Activated naive CD8-positive, alpha-beta T cell treated with anti-CD3 and anti-CD28 coated beads, Interleukin-2, amount 10 ng/mL, durations not matched to agents 7 days and 5 days (primary cell): Measurements from ENCODE around the gene CACNA1A. TPM values are rescaled to one million over a fixed set of nuclear protein-coding genes. Genes with fewer than 3 reads are reported as not detected.

Experiments used
- ATAC-seq: fragments of 150-1000 bp; cut with Tn5 transposase; one replicate; pipeline ENCODE4 v1.10.0; 2021; ENCODE audit warnings: low read depth, moderate library complexity
- POLR2A ChIA-PET: fragments of 350-600 bp; sonication (Branson Sonifier 250); formaldehyde crosslinking; loops from one replicate; lab custom pipeline; 2021; ENCODE audit warnings: antibody characterized with exemption; lab: Charles Lee
- DNase-seq: peaks from one replicate; pipeline ENCODE4 v3.0.0; 2021
- H3K27ac Mint-ChIP-seq: one replicate; pipeline ENCODE4 v1.8.0; 2022; ENCODE audit warnings: mild to moderate bottlenecking, mixed read lengths
- H3K27me3 Mint-ChIP-seq: one replicate; pipeline ENCODE4 v1.8.0; 2022; ENCODE audit warnings: mild to moderate bottlenecking, moderate library complexity, mixed read lengths
- H3K36me3 Mint-ChIP-seq: one replicate; pipeline ENCODE4 v1.8.0; 2021; ENCODE audit warnings: mild to moderate bottlenecking, mixed read lengths
- H3K4me1 Mint-ChIP-seq: one replicate; pipeline ENCODE4 v1.8.0; 2021; ENCODE audit warnings: mixed read lengths
- H3K4me3 Mint-ChIP-seq: one replicate; pipeline ENCODE4 v1.8.0; 2022; ENCODE audit warnings: mild to moderate bottlenecking, moderate library complexity, mixed read lengths
- H3K9me3 Mint-ChIP-seq: one replicate; pipeline ENCODE4 v1.8.0; 2021; ENCODE audit warnings: mixed read lengths
- total RNA-seq, 2 experiments: library from RNA; stranded (reverse); gene quantifications; one replicate each; pipeline ENCODE4 v1.2.3, GENCODE V29; 2021

The CACNA1A gene
- total RNA-seq, 2 experiments from 2014 or later: 0.91 to 0.94 TPM

- Mint-ChIP-seq H3K27me3 (peaks cover 29% of the 10 kb centered on the region), H3K36me3 (no peaks in the 10 kb centered on the region), H3K9me3 (peaks cover 2% of the 10 kb centered on the region), H3K4me1 (no peaks in the 10 kb centered on the region), H3K4me3 (no peak overlapping the region), H3K27ac (no peak overlapping the region)
- no peak for ATAC-seq
- no peak for DNase-seq
- POLR2A ChIA-PET: no interaction called here
Observed at GRCh38 chr19:13511947-13512346, 5.7 kb upstream of the CACNA1A start.

GRCh38 chr19:13507053-13507611 lies 853 bp upstream of the CACNA1A start:
- Mint-ChIP-seq H3K27me3 (peaks cover 56% of the 10 kb centered on the region), H3K9me3 (peaks cover 2% of the 10 kb centered on the region), H3K4me3 (peak overlapping the region; percentile 32), H3K36me3 (no peaks in the 10 kb centered on the region), H3K4me1 (no peaks in the 10 kb centered on the region), H3K27ac (no peak overlapping the region)
- ATAC-seq (no peak), DNase-seq (no peak)
- POLR2A ChIA-PET: no interaction called here

GRCh38 chr19:13505761-13506470 lies 363 bp downstream of the CACNA1A start:
- peak; percentile 54 for DNase-seq
- POLR2A ChIA-PET: no interaction called here
- peak; percentile 47 for ATAC-seq
- H3K36me3 Mint-ChIP-seq: no peaks in the 10 kb centered on the region
- H3K9me3 Mint-ChIP-seq: peaks cover 2% of the 10 kb centered on the region
- H3K27me3 Mint-ChIP-seq: peaks cover 52% of the 10 kb centered on the region
- H3K4me3 Mint-ChIP-seq: no peak overlapping the region
- no peaks in the 10 kb centered on the region for H3K4me1 Mint-ChIP-seq
- H3K27ac Mint-ChIP-seq: no peak overlapping the region

GRCh38 chr19:13505164-13505695 lies 1.0 kb downstream of the CACNA1A start:
- peaks cover 52% of the 10 kb centered on the region for H3K27me3 Mint-ChIP-seq
- no peak overlapping the region for H3K4me3 Mint-ChIP-seq
- H3K36me3 Mint-ChIP-seq: no peaks in the 10 kb centered on the region
- H3K9me3 Mint-ChIP-seq: peaks cover 2% of the 10 kb centered on the region
- ATAC-seq (no peak), DNase-seq (no peak)
- POLR2A ChIA-PET: no interaction called here
- no peaks in the 10 kb centered on the region for H3K4me1 Mint-ChIP-seq
- H3K27ac Mint-ChIP-seq: no peak overlapping the region

GRCh38 chr19:13503570-13504235 lies 2.6 kb downstream of the CACNA1A start:
- no peaks in the 10 kb centered on the region for H3K36me3 Mint-ChIP-seq
- no peak for DNase-seq
- H3K27me3 Mint-ChIP-seq: peaks cover 44% of the 10 kb centered on the region
- H3K27ac Mint-ChIP-seq: no peak overlapping the region
- no peak overlapping the region for H3K4me3 Mint-ChIP-seq
- no peak for ATAC-seq
- POLR2A ChIA-PET: no interaction called here
- H3K9me3 Mint-ChIP-seq: no peaks in the 10 kb centered on the region
- no peaks in the 10 kb centered on the region for H3K4me1 Mint-ChIP-seq

- no peak for ATAC-seq
- POLR2A ChIA-PET: no interaction called here
- no peaks in the 10 kb centered on the region for H3K9me3 Mint-ChIP-seq
- no peak overlapping the region for H3K4me3 Mint-ChIP-seq
- no peaks in the 10 kb centered on the region for H3K4me1 Mint-ChIP-seq
- H3K27me3 Mint-ChIP-seq: peaks cover 30% of the 10 kb centered on the region
- H3K27ac Mint-ChIP-seq: no peak overlapping the region
- H3K36me3 Mint-ChIP-seq: no peaks in the 10 kb centered on the region
- DNase-seq: no peak
Observed at GRCh38 chr19:13502231-13502630, 4.0 kb downstream of the CACNA1A start.

GRCh38 chr19:13499692-13500091 lies 6.6 kb downstream of the CACNA1A start:
- Mint-ChIP-seq H3K27me3 (peaks cover 15% of the 10 kb centered on the region), H3K27ac (no peak overlapping the region)
- POLR2A ChIA-PET: no interaction called here

GRCh38 chr19:13493516-13494310 lies 12.6 kb downstream of the CACNA1A start:
- no peaks in the 10 kb centered on the region for H3K4me1 Mint-ChIP-seq
- H3K27ac Mint-ChIP-seq: no peak overlapping the region
- no peaks in the 10 kb centered on the region for H3K27me3 Mint-ChIP-seq
- POLR2A ChIA-PET: no interaction called here
- H3K4me3 Mint-ChIP-seq: no peak overlapping the region
- ATAC-seq (no peak), DNase-seq (no peak)
- peaks cover 2% of the 10 kb centered on the region for H3K9me3 Mint-ChIP-seq
- no peaks in the 10 kb centered on the region for H3K36me3 Mint-ChIP-seq

More at GRCh38 chr19:13499692-13500091, 6.6 kb downstream of the CACNA1A start:
- Mint-ChIP-seq H3K4me3 (no peak overlapping the region), H3K36me3 (no peaks in the 10 kb centered on the region), H3K4me1 (no peaks in the 10 kb centered on the region), H3K9me3 (peaks cover 2% of the 10 kb centered on the region)
- no peak for ATAC-seq
- DNase-seq: no peak

- DNase-seq (no peak), ATAC-seq (no peak)
- Mint-ChIP-seq H3K4me3 (no peak overlapping the region), H3K27me3 (no peaks in the 10 kb centered on the region), H3K36me3 (no peaks in the 10 kb centered on the region), H3K9me3 (peaks cover 2% of the 10 kb centered on the region), H3K4me1 (no peaks in the 10 kb centered on the region), H3K27ac (no peak overlapping the region)
- POLR2A ChIA-PET: no interaction called here
Observed at GRCh38 chr19:13492128-13492527, 14.2 kb downstream of the CACNA1A start.

GRCh38 chr19:13487985-13488384 lies 18.3 kb downstream of the CACNA1A start:
- DNase-seq: no peak
- POLR2A ChIA-PET: no interaction called here
- Mint-ChIP-seq H3K4me3 (no peak overlapping the region), H3K36me3 (no peaks in the 10 kb centered on the region), H3K4me1 (no peaks in the 10 kb centered on the region), H3K27me3 (no peaks in the 10 kb centered on the region), H3K27ac (no peak overlapping the region), H3K9me3 (peaks cover 2% of the 10 kb centered on the region)
- ATAC-seq: no peak

GRCh38 chr19:13484166-13484565 lies 22.1 kb downstream of the CACNA1A start:
- Mint-ChIP-seq H3K4me3 (no peak overlapping the region), H3K27ac (no peak overlapping the region), H3K4me1 (no peaks in the 10 kb centered on the region), H3K9me3 (peaks cover 2% of the 10 kb centered on the region), H3K27me3 (no peaks in the 10 kb centered on the region), H3K36me3 (no peaks in the 10 kb centered on the region)
- POLR2A ChIA-PET: no interaction called here
- no peak for DNase-seq
- ATAC-seq: no peak

- no peak for ATAC-seq
- H3K27ac Mint-ChIP-seq: no peak overlapping the region
- H3K9me3 Mint-ChIP-seq: peaks cover 2% of the 10 kb centered on the region
- POLR2A ChIA-PET: no interaction called here
- DNase-seq: no peak
- no peaks in the 10 kb centered on the region for H3K36me3 Mint-ChIP-seq
- H3K4me1 Mint-ChIP-seq: no peaks in the 10 kb centered on the region
- no peak overlapping the region for H3K4me3 Mint-ChIP-seq
- H3K27me3 Mint-ChIP-seq: no peaks in the 10 kb centered on the region
Observed at GRCh38 chr19:13483215-13483614, 23.1 kb downstream of the CACNA1A start.

GRCh38 chr19:13478576-13478975 lies 27.7 kb downstream of the CACNA1A start:
- no peaks in the 10 kb centered on the region for H3K36me3 Mint-ChIP-seq
- no peak overlapping the region for H3K27ac Mint-ChIP-seq
- H3K27me3 Mint-ChIP-seq: peaks cover 2% of the 10 kb centered on the region
- no peak overlapping the region for H3K4me3 Mint-ChIP-seq
- H3K9me3 Mint-ChIP-seq: peaks cover 30% of the 10 kb centered on the region
- no peak for DNase-seq
- no peaks in the 10 kb centered on the region for H3K4me1 Mint-ChIP-seq
- no peak for ATAC-seq
- POLR2A ChIA-PET: no interaction called here
